Upper lobe of left lung (tissue), 6 donors: ENCODE data around the gene ETNK1. TPM values are rescaled to one million over a fixed set of nuclear protein-coding genes. Genes with fewer than 3 reads are reported as not detected.

Experiments used
- ATAC-seq, 2 donors: fragments of 200-7000 bp; cut with Tn5 transposase; one replicate each; pipeline ENCODE4 v1.9.1; 2022; ENCODE audit warnings: mild to moderate bottlenecking in 2 of 2, moderate library complexity in 2 of 2; ENCODE audit not compliant: low FRiP score in 2 of 2
- DNase-seq, 2 donors: peaks; one replicate each; pipeline ENCODE4 v3.0.0-alpha.2; 2019 to 2020
- H3K27ac ChIP-seq, 4 donors: fragments of 200-600 bp; sonication (generic); one replicate each; pipeline ENCODE4 v1.5.1; 2016 to 2019
- H3K27me3 ChIP-seq, 4 donors: fragments of 200-600 bp; sonication (generic); one replicate each; pipeline ENCODE4 v1.5.1; 2017 to 2019
- H3K36me3 ChIP-seq, 4 donors: fragments of 200-600 bp; sonication (generic); one replicate each; pipeline ENCODE4 v1.5.1; 2016 to 2019
- H3K4me1 ChIP-seq, 4 donors: fragments of 200-600 bp; sonication (generic); one replicate each; pipeline ENCODE4 v1.5.1; 2018 to 2019
- H3K4me3 ChIP-seq, 4 donors: fragments of 200-600 bp; sonication (generic); one replicate each; pipeline ENCODE4 v1.5.1; 2017 to 2019; ENCODE audit warnings: mild to moderate bottlenecking in 2 of 4, moderate library complexity in 1 of 4
- H3K9me3 ChIP-seq, 4 donors: fragments of 200-600 bp; sonication (generic); one replicate each; pipeline ENCODE4 v1.5.1; 2018 to 2019
- CTCF ChIP-seq, 6 experiments: fragments of 450-650 bp in 4 of 6; fragments of 200-600 bp in 2 of 6; sonication (generic) in 2 of 6; IDR thresholded peaks; one replicate each; pipeline ENCODE4 v1.5.1; 2016 to 2019; ENCODE audit warnings: antibody characterized with exemption in 6 of 6
- EP300 ChIP-seq, 4 donors: sonication (generic); formaldehyde crosslinking; IDR thresholded peaks; one replicate each; pipeline ENCODE4 v1.5.1; 2017; ENCODE audit warnings: antibody characterized with exemption in 4 of 4, control low read depth in 2 of 4
- POLR2A ChIP-seq, 4 donors: fragments of 450-650 bp; IDR thresholded peaks; one replicate each; pipeline ENCODE4 v1.5.1; 2016 to 2017; ENCODE audit warnings: antibody characterized with exemption in 4 of 4, mild to moderate bottlenecking in 2 of 4
- POLR2AphosphoS5 ChIP-seq, 2 donors: sonication (generic); formaldehyde crosslinking; IDR thresholded peaks; one replicate each; pipeline ENCODE4 v1.5.1; 2017; ENCODE audit warnings: antibody characterized with exemption in 2 of 2
- WGBS, 2 donors: methylation state at CpG; one replicate each; pipeline ENCODE4 v1.1.5; 2017 to 2018; 5-methylcytosine and 5-hydroxymethylcytosine counted together
- total RNA-seq, 6 donors: library from RNA; depleted of rRNA in 4 of 6; stranded (reverse); fragments of >200 nt in 4 of 6; gene quantifications; one replicate each; pipeline versions ENCODE4 v1.1.0 to v1.2.1, GENCODE V29; 2016 to 2021
- donor health status: DM: no; HTN: no; CAD: no; lungs with moderate emphysema.
- donor health status: DM: no; HTN: yes; CAD: no; lungs with severe emphysema.

ETNK1 gene
- total RNA-seq, 6 donors from 2014 or later: 17.2 to 69.7 (median 47.5) TPM

- H3K9me3 ChIP-seq: peaks cover 0 to 10% (median 7%) of the 10 kb centered on the region in 4 donors
- TF ChIP-seq CTCF (IDR thresholded peaks at IDR 0.05) (no peak), POLR2AphosphoS5 (IDR thresholded peaks at IDR 0.05) (no peak), POLR2A (IDR thresholded peaks at IDR 0.05) (no peak), EP300 (IDR thresholded peaks at IDR 0.05) (no peak)
- DNase-seq: no peak
- no peaks in the 10 kb centered on the region for H3K4me1 ChIP-seq
- ATAC-seq: no peak
- no peaks in the 10 kb centered on the region for H3K36me3 ChIP-seq
- H3K27ac ChIP-seq: no peak overlapping the region
- WGBS, 2 donors: 92 to 96% methylated on average over 2 of the region's 2 CpGs
- H3K4me3 ChIP-seq: no peak overlapping the region
- no peaks in the 10 kb centered on the region for H3K27me3 ChIP-seq
Observed at GRCh38 chr12:22617630-22618029, 7.3 kb upstream of the ETNK1 start.

- no peaks in the 10 kb centered on the region for H3K36me3 ChIP-seq
Observed at GRCh38 chr12:22624548-22624869, 462 bp upstream of the ETNK1 start.

GRCh38 chr12:22625762-22626294 is 857 bp downstream of the ETNK1 start:
- Histone ChIP-seq H3K4me3 (peak overlapping the region; percentile 62 to 90 (median 73)), H3K27ac (peak overlapping the region; percentile 96 to 99 (median 98)), H3K9me3 (no peaks in the 10 kb centered on the region), H3K4me1 (peaks cover 23 to 39% (median 26%) of the 10 kb centered on the region in 4 donors), H3K36me3 (no peaks in the 10 kb centered on the region), H3K27me3 (no peaks in the 10 kb centered on the region)
- ATAC-seq (peak; percentile 9 to 39), DNase-seq (peak in 1 of 2 donors; percentile 39)
- TF ChIP-seq POLR2AphosphoS5 (IDR thresholded peaks at IDR 0.05): peak in 1 of 2 donors; percentile 18
- TF ChIP-seq POLR2A (IDR thresholded peaks at IDR 0.05): no peak
- 0 to 1% methylated on average over 18 of the region's 18 CpGs for WGBS, 2 donors

More at GRCh38 chr12:22624548-22624869, 462 bp upstream of the ETNK1 start:
- no peak for DNase-seq
- TF ChIP-seq CTCF (IDR thresholded peaks at IDR 0.05): no peak
- Histone ChIP-seq H3K27me3 (no peaks in the 10 kb centered on the region), H3K27ac (peak overlapping the region; percentile 96 to 99 (median 98)), H3K4me1 (peaks cover 23 to 27% (median 25%) of the 10 kb centered on the region in 4 donors), H3K4me3 (peak overlapping the region; percentile 3 to 81 (median 64)), H3K9me3 (no peaks in the 10 kb centered on the region)
- peak; percentile 42 to 59 for ATAC-seq
- WGBS, 2 donors: 24 to 45% methylated on average over 10 of the region's 10 CpGs

- no peaks in the 10 kb centered on the region for H3K9me3 ChIP-seq
- peak overlapping the region; percentile 62 to 90 (median 73) for H3K4me3 ChIP-seq
- no peak for DNase-seq
- 9 to 11% methylated on average over 4 of the region's 4 CpGs for WGBS, 2 donors
- H3K27ac ChIP-seq: peak overlapping the region; percentile 96 to 99 (median 98)
- no peak for ATAC-seq
- no peaks in the 10 kb centered on the region for H3K27me3 ChIP-seq
- TF ChIP-seq POLR2AphosphoS5 (IDR thresholded peaks at IDR 0.05) (no peak), CTCF (IDR thresholded peaks at IDR 0.05) (no peak), EP300 (IDR thresholded peaks at IDR 0.05) (no peak), POLR2A (IDR thresholded peaks at IDR 0.05) (no peak)
- peaks cover 0 to 2% (median 0%) of the 10 kb centered on the region in 4 donors for H3K36me3 ChIP-seq
- peaks cover 23 to 39% (median 27%) of the 10 kb centered on the region in 4 donors for H3K4me1 ChIP-seq
Observed at GRCh38 chr12:22626406-22626805, 1.4 kb downstream of the ETNK1 start.

GRCh38 chr12:22627371-22627770 is 2.4 kb downstream of the ETNK1 start:
- ATAC-seq (no peak), DNase-seq (no peak)
- no peaks in the 10 kb centered on the region for H3K27me3 ChIP-seq
- H3K36me3 ChIP-seq: peaks cover 0 to 2% (median 0%) of the 10 kb centered on the region in 4 donors
- WGBS, 2 donors: 11 to 25% methylated on average over 2 of the region's 2 CpGs
- peak overlapping the region in 3 of 4 donors; percentile 96 to 99 (median 99) for H3K27ac ChIP-seq
- peak overlapping the region in 3 of 4 donors; percentile 62 to 81 (median 65) for H3K4me3 ChIP-seq
- H3K4me1 ChIP-seq: peaks cover 26 to 39% (median 28%) of the 10 kb centered on the region in 4 donors
- H3K9me3 ChIP-seq: no peaks in the 10 kb centered on the region
- no peak for TF ChIP-seq POLR2A (IDR thresholded peaks at IDR 0.05)
- no peak for TF ChIP-seq POLR2AphosphoS5 (IDR thresholded peaks at IDR 0.05)
- TF ChIP-seq CTCF (IDR thresholded peaks at IDR 0.05): no peak
